Measurements from ENCODE around the gene ANKRD60.
A peak's percentile ranks its signal among the peaks of the same experiment; 100 is the strongest.

ANKRD60 gene

GRCh38 chr20:58194175-58194791, 34.2 kb downstream of the ANKRD60 start:
- H2AFZ ChIP-seq (ENCODE audit: low read depth) = no peak overlapping the region
- no peak overlapping the region for H3K4me2 ChIP-seq

GRCh38 chr20:58192567-58192966, 35.9 kb downstream of the ANKRD60 start:
- Histone ChIP-seq H3K36me3 (ENCODE audit: insufficient read depth) (no peaks in the 10 kb centered on the region), H2AFZ (ENCODE audit: low read depth) (no peak overlapping the region), H3K4me1 (ENCODE audit: low read depth, poor library complexity, severe bottlenecking) (no peaks in the 10 kb centered on the region), H3K4me2 (no peak overlapping the region), H3K27ac (no peak overlapping the region), H3K9ac (no peak overlapping the region), H4K20me1 (ENCODE audit: insufficient read depth) (no peaks in the 10 kb centered on the region), H3K4me3 (IDR thresholded peaks at IDR 0.05; ENCODE audit: insufficient read depth, low read depth, low read length) (no peak overlapping the region), H3K27me3 (ENCODE audit: insufficient read depth, low read depth) (peaks cover 45% of the 10 kb centered on the region; the same call in 1 of the 2 replicates), H3K79me2 (ENCODE audit: insufficient read depth, low read depth) (no peaks in the 10 kb centered on the region)
- TF ChIP-seq CTCF (conservative IDR thresholded peaks at IDR 0.05; ENCODE audit: low read depth, low read length) = peak; percentile 74

More at GRCh38 chr20:58194175-58194791, 34.2 kb downstream of the ANKRD60 start:
- Histone ChIP-seq H3K4me3 (IDR thresholded peaks at IDR 0.05; ENCODE audit: insufficient read depth, low read depth, low read length) (no peak overlapping the region), H4K20me1 (ENCODE audit: insufficient read depth) (no peaks in the 10 kb centered on the region), H3K27ac (no peak overlapping the region), H3K4me1 (ENCODE audit: low read depth, poor library complexity, severe bottlenecking) (no peaks in the 10 kb centered on the region), H3K27me3 (ENCODE audit: insufficient read depth, low read depth) (peaks cover 40% of the 10 kb centered on the region; the same call in 1 of the 2 replicates), H3K36me3 (ENCODE audit: insufficient read depth) (no peaks in the 10 kb centered on the region), H3K9ac (no peak overlapping the region), H3K79me2 (ENCODE audit: insufficient read depth, low read depth) (no peaks in the 10 kb centered on the region)
- no peak for TF ChIP-seq CTCF (conservative IDR thresholded peaks at IDR 0.05; ENCODE audit: low read depth, low read length)

- Histone ChIP-seq H3K27ac (no peak overlapping the region), H2AFZ (ENCODE audit: low read depth) (no peak overlapping the region), H3K4me1 (ENCODE audit: low read depth, poor library complexity, severe bottlenecking) (no peaks in the 10 kb centered on the region), H3K4me3 (IDR thresholded peaks at IDR 0.05; ENCODE audit: insufficient read depth, low read depth, low read length) (no peak overlapping the region), H3K27me3 (ENCODE audit: insufficient read depth, low read depth) (peaks cover 46% of the 10 kb centered on the region; the same call in 1 of the 2 replicates), H3K36me3 (ENCODE audit: insufficient read depth) (no peaks in the 10 kb centered on the region), H4K20me1 (ENCODE audit: insufficient read depth) (no peaks in the 10 kb centered on the region), H3K4me2 (no peak overlapping the region), H3K79me2 (ENCODE audit: insufficient read depth, low read depth) (no peaks in the 10 kb centered on the region), H3K9ac (no peak overlapping the region)
- TF ChIP-seq CTCF (conservative IDR thresholded peaks at IDR 0.05; ENCODE audit: low read depth, low read length) = no peak
These were observed 36.4 kb downstream of the ANKRD60 start for GRCh38 chr20:58192065-58192464.

GRCh38 chr20:58188527-58188926, 39.9 kb downstream of the ANKRD60 start:
- peaks cover 6% of the 10 kb centered on the region for H3K4me1 ChIP-seq (ENCODE audit: low read depth, poor library complexity, severe bottlenecking)
- no peak overlapping the region for H3K9ac ChIP-seq
- no peak overlapping the region for H3K4me3 ChIP-seq (IDR thresholded peaks at IDR 0.05; ENCODE audit: insufficient read depth, low read depth, low read length)
- H3K4me2 ChIP-seq = no peak overlapping the region
- no peak overlapping the region for H2AFZ ChIP-seq (ENCODE audit: low read depth)
- no peak overlapping the region for H3K27ac ChIP-seq
- no peak for TF ChIP-seq CTCF (conservative IDR thresholded peaks at IDR 0.05; ENCODE audit: low read depth, low read length)
- H3K27me3 ChIP-seq (ENCODE audit: insufficient read depth, low read depth) = peaks cover 60% of the 10 kb centered on the region; the same call in 1 of the 2 replicates
- H3K79me2 ChIP-seq (ENCODE audit: insufficient read depth, low read depth) = no peaks in the 10 kb centered on the region
- no peaks in the 10 kb centered on the region for H4K20me1 ChIP-seq (ENCODE audit: insufficient read depth)
- no peaks in the 10 kb centered on the region for H3K36me3 ChIP-seq (ENCODE audit: insufficient read depth)
